HG03025 (cell line): Measurements from ENCODE around the gene EPS8L3.
"Not testable (repeated sequence)": the region's sequence is repeated elsewhere in the genome, so short reads cannot be mapped to it uniquely, and the experiment has no call there.

Source experiments
- ATAC-seq: cut with Tn5 transposase; IDR thresholded peaks from one replicate; pipeline ENCODE4 v1.9.1; 2021; ENCODE audit warnings: mild to moderate bottlenecking, moderate library complexity; ENCODE audit not compliant: unreplicated experiment, low FRiP score

EPS8L3 gene

DNA sequence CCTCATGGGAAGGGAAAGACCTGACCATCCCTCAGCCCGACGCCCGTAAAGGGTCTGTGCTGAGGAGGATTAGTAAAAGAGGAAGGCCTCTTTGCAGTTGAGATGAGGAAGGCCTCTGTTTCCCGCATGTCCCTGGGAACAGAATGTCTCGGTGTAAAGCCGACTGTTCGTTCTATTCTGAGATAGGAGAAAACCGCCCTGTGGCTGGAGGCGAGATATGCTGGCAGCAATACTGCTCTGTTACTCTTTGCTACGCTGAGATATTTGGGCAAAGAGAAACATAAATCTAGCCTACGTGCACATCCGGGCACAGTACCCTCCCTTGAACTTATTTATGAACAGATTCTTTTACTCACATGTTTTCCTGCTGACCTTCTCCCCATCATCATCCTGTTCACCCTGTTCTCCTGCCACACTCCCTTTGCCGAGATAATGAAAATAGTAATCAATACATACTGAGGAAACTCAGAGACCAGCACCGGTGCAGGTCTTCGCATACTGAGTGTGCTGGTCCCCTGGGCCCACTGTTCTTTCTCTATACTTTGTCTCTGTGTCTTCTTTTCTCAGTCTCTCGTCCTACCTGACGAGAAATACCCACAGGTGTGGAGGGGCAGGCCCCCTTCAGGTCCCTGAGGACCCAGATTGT, 3.4 kb upstream of the EPS8L3 start:
- ATAC-seq = not testable (repeated sequence)

- no peak for ATAC-seq
These were observed 2.3 kb upstream of the EPS8L3 start for GRCh38 chr1:109765896-109766615.

DNA sequence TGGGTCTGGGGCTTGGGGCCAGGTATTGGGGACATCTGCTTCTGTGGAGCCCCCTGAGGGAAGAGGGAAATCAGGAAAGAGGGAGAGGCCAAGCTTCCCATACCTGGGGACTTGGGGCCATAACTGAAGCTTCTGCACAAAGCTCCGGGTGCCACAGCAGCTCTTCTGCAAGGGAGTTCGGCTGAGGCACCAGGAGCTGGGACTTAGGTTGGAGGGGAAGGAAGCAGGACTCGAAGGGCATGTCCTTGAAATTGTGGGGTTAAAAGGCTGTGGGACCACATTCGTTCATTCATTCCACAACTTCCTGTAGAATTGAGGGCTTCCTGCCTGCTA, 1.7 kb upstream of the EPS8L3 start:
- no peak for ATAC-seq

DNA sequence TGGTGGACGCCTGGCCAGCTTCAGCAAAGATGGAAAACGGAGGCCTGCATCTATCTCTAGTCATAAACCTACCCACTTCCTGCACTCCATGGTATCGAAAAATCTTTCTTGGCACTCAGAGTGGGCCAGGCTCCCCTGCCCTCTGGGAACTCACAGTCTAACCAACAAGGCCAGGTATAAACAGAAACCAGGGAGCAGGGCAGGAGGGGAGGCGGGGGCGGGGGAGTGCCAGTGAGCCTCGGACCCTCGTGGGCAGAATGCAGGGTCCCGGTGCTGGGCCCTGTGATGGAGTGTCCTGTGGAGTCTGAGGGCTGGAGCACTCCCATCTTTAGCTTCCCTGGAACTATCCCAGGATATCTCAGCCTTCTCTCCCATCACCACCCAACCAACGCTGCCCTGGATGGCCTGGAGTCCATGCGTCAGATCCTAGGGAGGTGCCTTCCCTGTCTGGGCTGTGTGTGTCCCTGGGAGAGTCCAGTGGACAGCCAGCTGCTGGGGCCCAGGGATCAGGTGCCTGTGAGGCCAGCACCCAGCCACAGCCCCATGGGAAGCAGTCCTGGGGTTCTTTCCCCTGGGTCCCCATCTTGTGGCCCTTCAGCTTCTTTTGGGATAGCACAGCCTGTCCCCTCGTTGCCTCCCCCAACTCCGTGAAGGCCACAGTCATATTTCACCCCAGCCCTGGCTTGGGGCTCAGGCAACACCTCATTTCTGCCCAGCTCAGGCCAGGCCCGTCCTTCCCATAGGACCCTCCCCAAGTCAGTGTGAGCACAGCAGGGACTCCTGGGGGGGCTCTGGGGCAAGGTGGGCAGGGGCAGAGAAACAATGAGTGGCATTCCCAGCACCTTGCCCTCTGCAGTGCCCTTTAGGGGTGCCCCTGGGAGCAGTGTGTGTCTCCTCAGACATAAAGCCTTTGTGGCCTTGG, 1.1 kb upstream of the EPS8L3 start:
- no peak for ATAC-seq

GRCh38 chr1:109762821-109763645, 690 bp downstream of the EPS8L3 start:
- no peak for ATAC-seq

GRCh38 chr1:109762039-109762585, 1.6 kb downstream of the EPS8L3 start:
- no peak for ATAC-seq

DNA sequence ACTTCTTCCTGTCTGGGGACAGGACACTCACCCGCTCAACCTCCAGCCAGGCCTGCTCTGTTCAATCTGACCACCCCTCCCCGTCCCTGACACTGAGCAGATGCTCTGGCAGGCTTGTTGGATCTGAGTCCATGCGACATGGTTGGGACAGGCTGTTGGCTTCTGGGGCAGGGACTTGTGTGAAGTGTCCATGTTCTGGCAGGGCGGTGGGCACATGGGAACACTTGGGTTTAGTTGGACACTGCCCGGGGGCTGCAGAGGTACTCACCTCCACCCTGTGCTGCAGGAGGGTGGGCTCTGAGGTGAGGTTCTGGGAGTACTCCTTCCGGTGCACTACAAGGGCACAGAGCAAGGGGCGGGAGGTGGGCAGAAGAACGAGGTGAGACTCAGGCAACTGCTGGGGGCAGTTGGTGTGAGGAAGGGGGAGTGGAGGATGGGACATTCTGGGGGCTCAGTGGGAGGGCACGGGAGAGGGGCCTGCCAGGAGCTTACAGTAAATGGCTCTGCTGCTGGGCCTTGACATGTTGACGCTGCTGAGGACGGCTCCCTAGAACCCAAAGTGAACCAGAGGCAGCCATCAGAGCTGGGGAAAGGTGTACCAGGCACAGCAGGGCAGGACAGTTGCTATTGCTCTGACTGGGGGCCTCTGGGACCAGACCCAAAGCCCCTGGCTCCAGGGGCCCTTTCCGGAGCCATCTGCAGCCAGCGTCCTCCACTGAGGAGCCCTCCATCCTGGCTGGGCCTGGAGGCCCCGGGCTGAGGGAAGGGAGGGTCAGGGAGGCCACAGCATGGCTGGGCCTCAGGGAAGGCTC, 2.3 kb downstream of the EPS8L3 start:
- no peak for ATAC-seq

GRCh38 chr1:109760581-109761226, 3.0 kb downstream of the EPS8L3 start:
- ATAC-seq = no peak

GRCh38 chr1:109759513-109760334, 4.0 kb downstream of the EPS8L3 start:
- ATAC-seq = no peak

GRCh38 chr1:109757936-109758786, 5.6 kb downstream of the EPS8L3 start:
- ATAC-seq = no peak

GRCh38 chr1:109756848-109757521, 6.7 kb downstream of the EPS8L3 start:
- no peak for ATAC-seq

GRCh38 chr1:109756325-109756724, 7.4 kb downstream of the EPS8L3 start:
- not testable (repeated sequence) for ATAC-seq

DNA sequence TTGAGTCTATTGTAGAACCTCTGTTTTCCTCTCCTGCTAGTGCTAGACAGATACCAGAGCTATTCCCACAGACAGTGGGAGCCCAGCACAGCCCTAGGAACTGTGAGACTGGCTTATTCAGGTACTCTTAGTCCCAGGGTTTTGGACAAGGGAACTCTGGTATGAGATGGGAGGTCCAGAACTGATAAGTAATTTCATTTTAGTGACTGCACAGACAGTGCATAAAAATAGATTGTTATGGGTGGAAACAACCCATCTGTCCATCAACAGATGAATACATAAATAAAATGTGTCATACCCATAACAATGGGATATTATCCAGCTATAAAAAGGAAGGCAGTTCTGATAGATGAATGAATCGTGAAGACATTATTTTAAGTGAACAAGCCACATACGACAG, 9.0 kb downstream of the EPS8L3 start:
- ATAC-seq = no peak

DNA sequence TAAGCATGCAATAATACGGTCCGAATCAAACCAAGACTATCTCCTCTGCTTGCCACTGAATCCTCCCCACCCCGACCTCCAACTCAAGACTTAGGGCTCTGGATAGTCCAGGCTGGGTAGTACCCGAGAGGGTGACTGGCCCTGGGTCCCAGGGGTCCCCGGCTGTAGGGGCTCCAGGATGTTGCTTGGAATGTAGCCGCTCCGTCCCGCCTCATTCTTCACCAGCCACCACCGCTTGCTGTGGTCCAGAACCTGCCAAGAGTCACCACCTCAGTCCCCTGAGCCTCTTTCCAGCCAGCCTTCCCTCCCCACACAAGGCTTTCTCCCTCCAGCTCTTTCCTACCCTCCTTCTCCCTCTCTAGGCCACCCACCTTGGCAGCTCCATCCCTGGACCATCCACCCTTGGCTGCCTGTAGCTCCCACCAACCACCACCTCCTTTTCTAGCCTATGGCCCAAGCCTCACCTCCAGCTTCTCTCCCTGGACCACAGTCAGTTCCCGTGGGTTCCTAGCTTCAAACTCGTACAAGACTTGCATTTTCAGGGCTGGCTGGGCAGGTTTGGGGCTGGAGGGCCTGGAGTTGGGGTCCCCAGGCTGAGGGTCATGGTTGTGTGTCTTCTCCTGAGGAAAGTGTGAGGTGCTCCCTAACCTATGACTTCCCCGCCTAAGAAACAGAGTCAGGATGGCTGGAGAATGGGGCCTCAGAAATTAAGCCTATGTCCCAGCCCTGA, 12.0 kb downstream of the EPS8L3 start:
- no peak for ATAC-seq

GRCh38 chr1:109750920-109751319, 12.8 kb downstream of the EPS8L3 start:
- no peak for ATAC-seq
